ENCODE data around the gene FLRT3.

GRCh38 chr20:14355791-14356190, 18.4 kb upstream of the FLRT3 start:
- TF ChIP-seq CTCF (IDR thresholded peaks at IDR 0.05) (no peak), EZH2 (IDR thresholded peaks at IDR 0.05; ENCODE audit: borderline replicate concordance, insufficient read depth, low read depth, low read length, poor library complexity, severe bottlenecking) (no peak)

All from B cell (primary cell).